Brain microvascular endothelial cell (primary cell): Measurements from ENCODE around the gene RRM2.
A peak's percentile ranks its signal among the peaks of the same experiment; 100 is the strongest.

Experiments
- DNase-seq: peaks from one replicate; pipeline ENCODE4 v3.0.0-alpha.2; 2020
- H3K27ac ChIP-seq: fragments of 250-450 bp; sonication (Bioruptor Pico); 2 replicates; pipeline ENCODE4 v1.5.1; 2020; ENCODE audit warnings: mild to moderate bottlenecking, moderate library complexity
- H3K27me3 ChIP-seq: fragments of 250-450 bp; sonication (Bioruptor Pico); replicated peaks from 2 replicates; pipeline ENCODE4 v1.5.1; 2020; ENCODE audit warnings: mild to moderate bottlenecking
- H3K36me3 ChIP-seq: fragments of 250-450 bp; sonication (Bioruptor Pico); replicated peaks from 2 replicates; pipeline ENCODE4 v1.5.1; 2020; ENCODE audit warnings: mild to moderate bottlenecking
- H3K4me3 ChIP-seq: 2 replicates; pipeline ENCODE4 v1.5.1; 2011; ENCODE audit warnings: low read depth, mild to moderate bottlenecking, control low read depth, low read length, moderate library complexity
- CTCF ChIP-seq: IDR thresholded peaks from 2 replicates; pipeline ENCODE4 v1.5.1; 2011; ENCODE audit warnings: low read depth, mild to moderate bottlenecking, moderate library complexity, low read length, control low read depth, inconsistent platforms; ENCODE audit errors: missing control alignments
- in situ Hi-C: cut with HindIII; loops from 2 replicates; pipeline ENCODE4 v1.10.0; 2017; ENCODE audit warnings: low sequenced_read_pairs, low pct_ligation_motif_present

The RRM2 gene

GRCh38 chr2:10122500-10123280, at the start of gene RRM2:
RRM2 (plus strand) TSS chr2:10122739; CDS start chr2:10122799, 60 bp downstream.
- TF ChIP-seq CTCF, result no peak

DNA sequence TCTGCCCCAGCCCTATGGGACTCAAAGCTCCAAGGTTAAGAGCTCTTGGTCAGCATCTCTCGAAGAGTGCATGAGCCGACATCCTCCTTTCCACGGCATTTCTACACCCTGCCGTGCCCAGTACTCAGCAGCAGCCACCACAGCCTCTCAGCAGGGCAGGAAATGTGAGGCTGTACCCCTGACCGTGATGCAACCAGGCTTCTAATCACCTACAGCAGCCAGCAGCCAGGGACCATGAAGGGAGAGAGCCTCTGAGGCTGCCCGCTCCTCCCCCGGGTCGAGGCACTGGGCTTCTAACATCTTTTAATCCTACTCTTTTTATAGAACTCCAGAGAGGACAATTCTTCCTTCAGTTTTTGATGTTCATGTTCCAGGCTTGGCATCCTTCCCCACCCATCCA, 48.8 kb upstream of the RRM2 start:
- H3K27me3 ChIP-seq, result peaks cover 26% of the 10 kb centered on the region
- no peak for TF ChIP-seq CTCF
- no peak overlapping the region for H3K27ac ChIP-seq
- no peak overlapping the region for H3K4me3 ChIP-seq
- no peak for DNase-seq
- in situ Hi-C loops, result no loop called here
- H3K36me3 ChIP-seq, result no peaks in the 10 kb centered on the region

More at GRCh38 chr2:10122500-10123280, at the start of gene RRM2:
- H3K27ac ChIP-seq, result peak within 1 kb of the TSS; percentile 81
- no peaks in the 10 kb centered on the region for H3K27me3 ChIP-seq
- in situ Hi-C loops, result loop anchor here (25.0 kb wide), 1 partner anchor 315 kb away; the partner anchor contains the start of gene ODC1
- H3K36me3 ChIP-seq, result no peaks in the 10 kb centered on the region
- peak; percentile 93 for DNase-seq
- H3K4me3 ChIP-seq, result peak within 1 kb of the TSS; percentile 77

GRCh38 chr2:10075101-10075500, 47.4 kb upstream of the RRM2 start:
- in situ Hi-C loops, result no loop called here
- Histone ChIP-seq H3K4me3 (no peak overlapping the region), H3K36me3 (no peaks in the 10 kb centered on the region), H3K27me3 (peaks cover 26% of the 10 kb centered on the region), H3K27ac (no peak overlapping the region)
- no peak for TF ChIP-seq CTCF
- DNase-seq, result no peak

- no peak overlapping the region for H3K27ac ChIP-seq
- no peak for DNase-seq
- H3K36me3 ChIP-seq, result no peaks in the 10 kb centered on the region
- no peak overlapping the region for H3K4me3 ChIP-seq
- no peak for TF ChIP-seq CTCF
- in situ Hi-C loops, result no loop called here
- H3K27me3 ChIP-seq, result peaks cover 29% of the 10 kb centered on the region
Observed at GRCh38 chr2:10075571-10076209, 46.8 kb upstream of the RRM2 start.

- H3K27ac ChIP-seq, result no peak overlapping the region
- TF ChIP-seq CTCF, result no peak
- H3K4me3 ChIP-seq, result no peak overlapping the region
- peaks cover 35% of the 10 kb centered on the region for H3K27me3 ChIP-seq
- DNase-seq, result no peak
- in situ Hi-C loops, result no loop called here
- H3K36me3 ChIP-seq, result no peaks in the 10 kb centered on the region
Observed at GRCh38 chr2:10076511-10076910, 46.0 kb upstream of the RRM2 start.
